Tibial nerve (tissue), 4 donors: ENCODE measurements around the gene SLC25A18.

Source experiments
- EP300 ChIP-seq, 2 donors: sonication (generic); formaldehyde crosslinking; IDR thresholded peaks; one replicate each; pipeline ENCODE4 v1.6.1; 2017; ENCODE audit warnings: antibody characterized with exemption in 2 of 2, mild to moderate bottlenecking in 1 of 2
- TF ChIP-seq, protein P1 (sequence below), 5 experiments: fragments of 200-600 bp in 3 of 5; fragments of 450-650 bp in 2 of 5; sonication (generic) in 3 of 5; IDR thresholded peaks; one replicate each; pipeline ENCODE4 v1.5.1; 2016 to 2019; ENCODE audit warnings: antibody characterized with exemption in 5 of 5, mild to moderate bottlenecking in 3 of 5, moderate library complexity in 2 of 5

- TF ChIP-seq, protein P1, sequence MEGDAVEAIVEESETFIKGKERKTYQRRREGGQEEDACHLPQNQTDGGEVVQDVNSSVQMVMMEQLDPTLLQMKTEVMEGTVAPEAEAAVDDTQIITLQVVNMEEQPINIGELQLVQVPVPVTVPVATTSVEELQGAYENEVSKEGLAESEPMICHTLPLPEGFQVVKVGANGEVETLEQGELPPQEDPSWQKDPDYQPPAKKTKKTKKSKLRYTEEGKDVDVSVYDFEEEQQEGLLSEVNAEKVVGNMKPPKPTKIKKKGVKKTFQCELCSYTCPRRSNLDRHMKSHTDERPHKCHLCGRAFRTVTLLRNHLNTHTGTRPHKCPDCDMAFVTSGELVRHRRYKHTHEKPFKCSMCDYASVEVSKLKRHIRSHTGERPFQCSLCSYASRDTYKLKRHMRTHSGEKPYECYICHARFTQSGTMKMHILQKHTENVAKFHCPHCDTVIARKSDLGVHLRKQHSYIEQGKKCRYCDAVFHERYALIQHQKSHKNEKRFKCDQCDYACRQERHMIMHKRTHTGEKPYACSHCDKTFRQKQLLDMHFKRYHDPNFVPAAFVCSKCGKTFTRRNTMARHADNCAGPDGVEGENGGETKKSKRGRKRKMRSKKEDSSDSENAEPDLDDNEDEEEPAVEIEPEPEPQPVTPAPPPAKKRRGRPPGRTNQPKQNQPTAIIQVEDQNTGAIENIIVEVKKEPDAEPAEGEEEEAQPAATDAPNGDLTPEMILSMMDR (IDR thresholded peaks at IDR 0.05) = no peak
- TF ChIP-seq EP300 (IDR thresholded peaks at IDR 0.05) = no peak
Observed at GRCh38 chr22:17518406-17518805, 44.9 kb upstream of the SLC25A18 start.
